ENCODE data around the gene CEP350. TPM values are rescaled to one million over a fixed set of nuclear protein-coding genes. Genes with fewer than 3 reads are reported as not detected.
A peak's percentile ranks its signal among the peaks of the same experiment; 100 is the strongest.

CEP350 gene
- polyA plus RNA-seq, 3 donors = 6.7 to 19.8 (median 9.0) TPM

- 90% methylated on average over 4 of the region's 7 CpGs for WGBS (ENCODE audit: insufficient coverage)
- TF ChIP-seq CTCF (IDR thresholded peaks at IDR 0.05) = no peak
Observed at GRCh38 chr1:180029524-180030135, 75.0 kb downstream of the CEP350 start.

DNA sequence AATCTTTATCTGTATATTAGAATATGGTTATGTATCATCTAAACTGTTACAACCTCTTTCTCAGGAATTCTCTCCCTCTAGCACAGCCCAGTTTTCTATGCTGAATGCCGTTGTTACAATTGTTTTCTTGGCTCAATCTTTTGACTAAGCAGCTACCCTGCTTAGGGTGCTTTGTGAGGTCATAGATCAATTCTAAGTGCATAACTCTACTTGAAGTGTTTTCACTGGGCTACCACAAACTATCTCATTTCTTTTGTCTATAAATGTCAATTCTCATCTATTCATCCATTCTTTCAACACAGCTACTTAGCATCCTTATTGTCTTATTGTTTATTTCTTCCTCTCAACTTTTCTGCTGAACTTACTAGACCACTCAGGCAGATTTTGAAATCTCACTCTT lies 77.1 kb downstream of the CEP350 start:
- Histone ChIP-seq H3K27ac (ENCODE audit: low read depth in 1 of 2, low read length in 2 of 2) (no peak overlapping the region), H2AFZ (ENCODE audit: insufficient read depth, low read depth, low read length, poor library complexity, severe bottlenecking) (no peak overlapping the region), H3K4me1 (ENCODE audit: control insufficient read depth in 1 of 2, insufficient read depth in 2 of 2, low read length in 2 of 2) (peaks cover 4 to 9% of the 10 kb centered on the region in 2 donors), H3K79me2 (ENCODE audit: insufficient read depth, low read length) (no peaks in the 10 kb centered on the region), H3K4me3 (replicated peaks in 1 of 3; ENCODE audit: low read depth in 2 of 3, low read length in 3 of 3) (no peak overlapping the region), H3K27me3 (ENCODE audit: control insufficient read depth in 2 of 2, insufficient read depth in 2 of 2, low read length in 2 of 2) (no peaks in the 10 kb centered on the region), H3K9ac (ENCODE audit: insufficient read depth, low read length, poor library complexity, severe bottlenecking) (no peak overlapping the region), H3K9me3 (replicated peaks in 1 of 2; ENCODE audit: control insufficient read depth in 1 of 2, insufficient read depth in 1 of 2, low read length in 2 of 2) (no peaks in the 10 kb centered on the region), H3K4me2 (replicated peaks; ENCODE audit: extremely low read depth, low read length, poor library complexity, severe bottlenecking) (no peak overlapping the region), H4K20me1 (ENCODE audit: insufficient read depth, low read length) (no peaks in the 10 kb centered on the region), H3K36me3 (replicated peaks in 1 of 2; ENCODE audit: control insufficient read depth in 1 of 2, insufficient read depth in 2 of 2, low read length in 2 of 2) (peaks cover 68 to 93% of the 10 kb centered on the region in 2 donors)
- TF ChIP-seq CTCF (IDR thresholded peaks at IDR 0.05) = no peak
- Mint-ChIP-seq H3K9me3 (no peaks in the 10 kb centered on the region), H3K4me1 (peaks cover 8% of the 10 kb centered on the region), H3K27me3 (ENCODE audit: low read depth in 3 of 3) (peaks cover 0 to 1% (median 0%) of the 10 kb centered on the region in 3 donors), H3K36me3 (peaks cover 56 to 61% of the 10 kb centered on the region in 2 donors), H3K4me3 (no peak overlapping the region), H3K27ac (no peak overlapping the region)
- no peak for DNase-seq
- intact Hi-C loops (cut with micrococcal nuclease) = no loop called here
- no CpG with 5 or more reads among the region's 1 CpG for WGBS (ENCODE audit: insufficient coverage)

More at GRCh38 chr1:180029524-180030135, 75.0 kb downstream of the CEP350 start:
- Histone ChIP-seq H3K9me3 (replicated peaks in 1 of 2; ENCODE audit: control insufficient read depth in 1 of 2, insufficient read depth in 1 of 2, low read length in 2 of 2) (no peaks in the 10 kb centered on the region), H3K4me2 (replicated peaks; ENCODE audit: extremely low read depth, low read length, poor library complexity, severe bottlenecking) (no peak overlapping the region), H3K27me3 (ENCODE audit: control insufficient read depth in 2 of 2, insufficient read depth in 2 of 2, low read length in 2 of 2) (no peaks in the 10 kb centered on the region), H3K4me3 (replicated peaks in 1 of 3; ENCODE audit: low read depth in 2 of 3, low read length in 3 of 3) (no peak overlapping the region), H3K79me2 (ENCODE audit: insufficient read depth, low read length) (no peaks in the 10 kb centered on the region), H2AFZ (ENCODE audit: insufficient read depth, low read depth, low read length, poor library complexity, severe bottlenecking) (no peak overlapping the region), H3K9ac (ENCODE audit: insufficient read depth, low read length, poor library complexity, severe bottlenecking) (no peak overlapping the region), H3K4me1 (ENCODE audit: control insufficient read depth in 1 of 2, insufficient read depth in 2 of 2, low read length in 2 of 2) (peaks cover 4 to 9% of the 10 kb centered on the region in 2 donors), H3K36me3 (replicated peaks in 1 of 2; ENCODE audit: control insufficient read depth in 1 of 2, insufficient read depth in 2 of 2, low read length in 2 of 2) (peaks cover 65 to 93% of the 10 kb centered on the region in 2 donors), H3K27ac (ENCODE audit: low read depth in 1 of 2, low read length in 2 of 2) (no peak overlapping the region), H4K20me1 (ENCODE audit: insufficient read depth, low read length) (no peaks in the 10 kb centered on the region)
- Mint-ChIP-seq H3K4me3 (no peak overlapping the region), H3K9me3 (no peaks in the 10 kb centered on the region), H3K36me3 (peaks cover 49 to 56% of the 10 kb centered on the region in 2 donors), H3K4me1 (peaks cover 8% of the 10 kb centered on the region), H3K27ac (peak overlapping the region in 2 of 7 donors; percentile 52 to 72), H3K27me3 (ENCODE audit: low read depth in 3 of 3) (peaks cover 0 to 1% (median 0%) of the 10 kb centered on the region in 3 donors)
- intact Hi-C loops (cut with micrococcal nuclease) = no loop called here
- DNase-seq = no peak

All from CD14-positive monocyte (primary cell).